22Rv1 (cell line): ENCODE results near the gene LRCH1.

ENCODE experiments used
- H3K27ac ChIP-seq: fragments of 450-650 bp; 2 replicates; pipeline ENCODE4 v1.5.1; 2017
- CTCF ChIP-seq: fragments of 450-650 bp; IDR thresholded peaks from 2 replicates; pipeline ENCODE4 v1.5.1; 2017; ENCODE audit warnings: mild to moderate bottlenecking
- ZFX ChIP-seq: fragments of 450-650 bp; IDR thresholded peaks from 2 replicates; pipeline ENCODE4 v1.6.1; 2017; ENCODE audit warnings: antibody characterized with exemption, borderline replicate concordance

The LRCH1 gene

GRCh38 chr13:46526740-46527139, 26.2 kb upstream of the LRCH1 start:
- no peak overlapping the region for H3K27ac ChIP-seq
- TF ChIP-seq CTCF (no peak), ZFX (no peak)

- TF ChIP-seq ZFX (no peak), CTCF (no peak)
These were observed 25.7 kb upstream of the LRCH1 start for GRCh38 chr13:46527237-46527636.

GRCh38 chr13:46529216-46529919, 23.6 kb upstream of the LRCH1 start:
- TF ChIP-seq ZFX (no peak), CTCF (no peak)
- no peak overlapping the region for H3K27ac ChIP-seq

More at GRCh38 chr13:46527237-46527636, 25.7 kb upstream of the LRCH1 start:
- no peak overlapping the region for H3K27ac ChIP-seq

- TF ChIP-seq CTCF (no peak), ZFX (no peak)
- no peak overlapping the region for H3K27ac ChIP-seq
These were observed 22.7 kb upstream of the LRCH1 start for GRCh38 chr13:46530084-46530935.

- no peak for TF ChIP-seq CTCF
- no peak for TF ChIP-seq ZFX
- H3K27ac ChIP-seq, result no peak overlapping the region
These were observed 21.0 kb upstream of the LRCH1 start for GRCh38 chr13:46531953-46532352.

GRCh38 chr13:46535002-46535401, 18.0 kb upstream of the LRCH1 start:
- H3K27ac ChIP-seq, result no peak overlapping the region
- no peak for TF ChIP-seq ZFX
- TF ChIP-seq CTCF, result no peak

- TF ChIP-seq CTCF (no peak), ZFX (no peak)
- H3K27ac ChIP-seq, result no peak overlapping the region
These were observed 17.1 kb upstream of the LRCH1 start for GRCh38 chr13:46535825-46536224.
